Measurements from ENCODE around the gene OTOG. TPM values are rescaled to one million over a fixed set of nuclear protein-coding genes. Genes with fewer than 3 reads are reported as not detected.

OTOG gene
- total and polyA plus RNA-seq, 7 donors, result under 0.01 TPM; not detected in 5

DNA sequence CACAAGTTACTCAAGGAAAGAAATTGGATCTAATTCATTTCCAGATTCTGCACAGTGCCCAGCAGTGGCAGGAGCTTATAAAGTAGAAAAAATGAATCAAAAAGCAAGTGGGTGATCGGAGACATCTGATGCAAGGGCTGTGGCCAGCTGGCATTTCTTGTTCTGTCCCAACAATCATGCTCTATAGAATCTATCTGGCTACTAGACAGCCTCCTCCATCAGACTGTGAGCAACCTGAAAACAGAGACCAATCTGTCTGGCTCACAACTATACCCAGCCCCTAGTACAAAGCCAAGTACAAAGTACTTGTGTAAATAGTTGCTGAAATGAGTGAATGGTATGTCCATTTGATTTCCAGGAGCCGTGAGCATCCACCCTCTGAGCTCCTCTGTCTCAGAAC, 14.3 kb upstream of the OTOG start:
- Histone ChIP-seq H3K4me1 (no peaks in the 10 kb centered on the region), H3K27ac (no peak overlapping the region), H3K9me3 (no peaks in the 10 kb centered on the region), H3K36me3 (no peaks in the 10 kb centered on the region), H3K4me3 (no peak overlapping the region), H3K27me3 (no peaks in the 10 kb centered on the region)
- no peak for TF ChIP-seq EP300 (IDR thresholded peaks at IDR 0.05)
- TF ChIP-seq POLR2AphosphoS5 (IDR thresholded peaks at IDR 0.05), result no peak
- TF ChIP-seq, protein P1, sequence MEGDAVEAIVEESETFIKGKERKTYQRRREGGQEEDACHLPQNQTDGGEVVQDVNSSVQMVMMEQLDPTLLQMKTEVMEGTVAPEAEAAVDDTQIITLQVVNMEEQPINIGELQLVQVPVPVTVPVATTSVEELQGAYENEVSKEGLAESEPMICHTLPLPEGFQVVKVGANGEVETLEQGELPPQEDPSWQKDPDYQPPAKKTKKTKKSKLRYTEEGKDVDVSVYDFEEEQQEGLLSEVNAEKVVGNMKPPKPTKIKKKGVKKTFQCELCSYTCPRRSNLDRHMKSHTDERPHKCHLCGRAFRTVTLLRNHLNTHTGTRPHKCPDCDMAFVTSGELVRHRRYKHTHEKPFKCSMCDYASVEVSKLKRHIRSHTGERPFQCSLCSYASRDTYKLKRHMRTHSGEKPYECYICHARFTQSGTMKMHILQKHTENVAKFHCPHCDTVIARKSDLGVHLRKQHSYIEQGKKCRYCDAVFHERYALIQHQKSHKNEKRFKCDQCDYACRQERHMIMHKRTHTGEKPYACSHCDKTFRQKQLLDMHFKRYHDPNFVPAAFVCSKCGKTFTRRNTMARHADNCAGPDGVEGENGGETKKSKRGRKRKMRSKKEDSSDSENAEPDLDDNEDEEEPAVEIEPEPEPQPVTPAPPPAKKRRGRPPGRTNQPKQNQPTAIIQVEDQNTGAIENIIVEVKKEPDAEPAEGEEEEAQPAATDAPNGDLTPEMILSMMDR (IDR thresholded peaks at IDR 0.05), result no peak
- no peak for TF ChIP-seq POLR2A (IDR thresholded peaks at IDR 0.05)
- 74 to 80% methylated on average over 2 of the region's 2 CpGs for WGBS, 2 donors
- no peak for DNase-seq
- intact Hi-C loops (cut with DNase I), result no loop called here

DNA sequence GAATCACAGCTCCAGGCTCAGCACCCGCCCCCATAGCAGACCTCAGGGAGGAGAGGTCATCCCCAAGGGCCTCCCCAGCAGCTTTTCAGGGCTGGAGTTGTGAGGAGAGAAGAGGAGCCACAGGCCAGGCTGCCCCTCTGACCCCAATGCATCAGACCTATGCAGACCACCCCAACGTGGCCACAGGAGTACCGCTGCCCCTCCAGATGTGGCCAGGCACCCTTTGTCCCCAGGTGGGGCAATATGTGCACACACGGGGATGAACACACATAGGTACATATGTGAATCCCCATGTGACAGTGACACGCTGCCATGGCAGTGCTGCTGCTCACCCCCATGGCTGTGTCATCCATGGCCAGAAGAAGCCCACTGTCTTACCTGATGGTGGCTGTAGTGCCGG, 13.7 kb upstream of the OTOG start:
- 84 to 87% methylated on average over 6 of the region's 6 CpGs for WGBS, 2 donors
- H3K27me3 ChIP-seq, result no peaks in the 10 kb centered on the region
- no peaks in the 10 kb centered on the region for H3K9me3 ChIP-seq
- no peaks in the 10 kb centered on the region for H3K4me1 ChIP-seq
- DNase-seq, result no peak
- no peak for TF ChIP-seq EP300 (IDR thresholded peaks at IDR 0.05)
- TF ChIP-seq, protein P1 (IDR thresholded peaks at IDR 0.05), result no peak
- TF ChIP-seq POLR2A (IDR thresholded peaks at IDR 0.05), result no peak
- H3K4me3 ChIP-seq, result no peak overlapping the region
- intact Hi-C loops (cut with DNase I), result no loop called here
- no peaks in the 10 kb centered on the region for H3K36me3 ChIP-seq
- no peak overlapping the region for H3K27ac ChIP-seq

DNA sequence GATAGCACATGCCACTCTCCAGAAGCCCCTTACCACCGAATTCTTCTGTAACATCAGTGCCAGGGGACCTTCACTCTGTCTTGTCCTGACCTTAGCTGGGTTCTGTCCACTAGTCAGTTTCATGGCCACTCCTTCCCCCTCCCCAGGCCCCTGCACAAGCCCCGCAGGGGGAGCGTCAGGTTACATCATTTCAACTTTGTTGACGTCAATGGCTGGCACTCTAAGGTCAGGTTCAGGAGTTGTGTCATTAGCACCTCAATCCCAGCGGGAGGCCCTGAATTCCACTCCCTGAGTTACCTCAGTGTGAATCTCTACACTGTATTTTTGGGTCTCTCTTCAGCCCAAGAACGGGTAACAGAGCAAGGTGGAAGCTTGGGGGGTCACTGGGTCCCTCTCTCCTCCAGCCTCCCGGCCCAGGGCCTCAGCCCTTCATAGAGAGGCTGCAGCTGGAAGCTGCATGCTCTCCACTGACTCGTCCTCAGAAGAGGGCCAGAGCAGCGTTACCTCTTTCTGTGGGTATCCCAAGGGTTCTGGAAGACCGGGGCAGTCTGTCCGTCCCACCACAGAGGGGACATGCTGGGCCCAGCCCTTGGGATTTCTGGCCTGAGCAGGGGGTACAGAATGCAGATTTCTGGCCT, 13.2 kb upstream of the OTOG start:
- no peaks in the 10 kb centered on the region for H3K27me3 ChIP-seq
- H3K4me1 ChIP-seq, result no peaks in the 10 kb centered on the region
- H3K36me3 ChIP-seq, result no peaks in the 10 kb centered on the region
- DNase-seq, result no peak
- WGBS, 2 donors, result 79 to 84% methylated on average over 11 of the region's 11 CpGs
- intact Hi-C loops (cut with DNase I), result no loop called here
- no peaks in the 10 kb centered on the region for H3K9me3 ChIP-seq
- no peak overlapping the region for H3K27ac ChIP-seq
- no peak overlapping the region for H3K4me3 ChIP-seq
- TF ChIP-seq POLR2A (IDR thresholded peaks at IDR 0.05) (no peak), POLR2AphosphoS5 (IDR thresholded peaks at IDR 0.05) (no peak), EP300 (IDR thresholded peaks at IDR 0.05) (no peak)
- TF ChIP-seq, protein P1 (IDR thresholded peaks at IDR 0.05), result no peak

DNA sequence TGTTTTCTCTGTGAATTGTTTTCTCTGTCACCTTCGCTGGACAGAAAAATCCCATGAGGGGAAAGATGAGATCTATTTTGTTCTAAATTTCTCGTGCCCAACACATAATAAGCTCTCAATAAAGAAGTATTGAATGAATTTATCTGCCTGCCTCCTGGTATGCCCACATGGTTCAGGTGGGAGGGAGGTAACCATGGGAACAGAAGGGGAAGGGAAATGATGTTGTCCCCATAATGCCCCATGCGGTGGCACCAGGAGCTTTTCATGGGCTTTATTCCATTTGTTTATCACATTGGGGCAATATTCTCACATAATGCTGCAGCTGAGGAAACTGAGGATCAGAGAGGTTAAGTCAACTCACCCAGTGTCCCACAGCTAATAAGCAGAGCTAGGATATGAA, 11.6 kb upstream of the OTOG start:
- no peaks in the 10 kb centered on the region for H3K9me3 ChIP-seq

More for the DNA sequence above, 11.6 kb upstream of the OTOG start:
- Histone ChIP-seq H3K36me3 (no peaks in the 10 kb centered on the region), H3K27ac (no peak overlapping the region), H3K4me3 (no peak overlapping the region), H3K4me1 (no peaks in the 10 kb centered on the region), H3K27me3 (no peaks in the 10 kb centered on the region)
- intact Hi-C loops (cut with DNase I), result no loop called here
- 87 to 90% methylated on average over 3 of the region's 3 CpGs for WGBS, 2 donors
- TF ChIP-seq POLR2A (IDR thresholded peaks at IDR 0.05) (no peak), EP300 (IDR thresholded peaks at IDR 0.05) (no peak), POLR2AphosphoS5 (IDR thresholded peaks at IDR 0.05) (no peak)
- TF ChIP-seq, protein P1 (IDR thresholded peaks at IDR 0.05), result no peak
- DNase-seq, result no peak
